Measurements from ENCODE around the gene THAP4. TPM values are rescaled to one million over a fixed set of nuclear protein-coding genes. Genes with fewer than 3 reads are reported as not detected.

THAP4 gene
- total RNA-seq, 1 experiment from 2014 or later: 94.8 TPM

DNA sequence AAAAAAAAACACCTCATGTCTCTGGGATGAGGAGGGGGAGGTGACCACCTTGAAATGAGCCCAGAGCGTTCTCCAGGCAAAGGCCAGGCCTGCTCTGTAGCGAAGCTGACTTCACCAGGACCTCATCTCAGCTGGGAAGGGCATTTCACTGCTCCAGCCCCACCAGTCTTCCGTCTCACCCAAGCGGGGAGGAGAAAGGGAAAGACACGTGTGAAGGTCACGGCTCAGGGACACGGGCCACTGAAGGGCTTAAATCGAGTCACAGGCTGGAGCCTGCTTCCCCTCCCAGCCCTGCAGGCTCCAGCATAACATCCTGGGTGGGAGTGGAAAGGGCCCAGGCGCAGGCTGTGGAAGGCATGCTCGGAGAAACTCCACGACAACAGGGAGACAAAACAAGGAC is 18.1 kb downstream of the THAP4 start:
- POLR2A ChIA-PET (ENCODE audit: unreplicated experiment): no interaction called here
- Histone ChIP-seq H3K9me2 (ENCODE audit: insufficient read depth) (no peaks in the 10 kb centered on the region), H3K4me1 (replicated peaks; ENCODE audit: insufficient read depth) (no peaks in the 10 kb centered on the region), H2AFZ (no peak overlapping the region), H3K36me3 (ENCODE audit: low read depth) (0 out of 2 replicates have a peak, but pooled peaks cover 7% of the 10 kb centered on the region), H3K27me3 (ENCODE audit: insufficient read depth, low read depth) (no peaks in the 10 kb centered on the region), H3K79me2 (ENCODE audit: low read depth) (peaks cover 55% of the 10 kb centered on the region), H4K20me1 (ENCODE audit: insufficient read depth) (peaks cover 35% of the 10 kb centered on the region; the same call in 1 of the 2 replicates), H3K9me3 (ENCODE audit: insufficient read depth, low read depth) (no peaks in the 10 kb centered on the region), H3K4me2 (no peak overlapping the region), H3K4me3 (no peak overlapping the region), H3K27ac (no peak overlapping the region), H3F3A (ENCODE audit: insufficient read depth, low read depth) (peaks cover 18% of the 10 kb centered on the region)
- no TSS peak for BruUV-seq (replicated peaks)
- CTCF ChIA-PET: no interaction called here
- intact Hi-C loops (cut with micrococcal nuclease; ENCODE audit: unreplicated experiment): no loop called here
- DNase-seq: no peak
- TF ChIP-seq, protein P1, sequence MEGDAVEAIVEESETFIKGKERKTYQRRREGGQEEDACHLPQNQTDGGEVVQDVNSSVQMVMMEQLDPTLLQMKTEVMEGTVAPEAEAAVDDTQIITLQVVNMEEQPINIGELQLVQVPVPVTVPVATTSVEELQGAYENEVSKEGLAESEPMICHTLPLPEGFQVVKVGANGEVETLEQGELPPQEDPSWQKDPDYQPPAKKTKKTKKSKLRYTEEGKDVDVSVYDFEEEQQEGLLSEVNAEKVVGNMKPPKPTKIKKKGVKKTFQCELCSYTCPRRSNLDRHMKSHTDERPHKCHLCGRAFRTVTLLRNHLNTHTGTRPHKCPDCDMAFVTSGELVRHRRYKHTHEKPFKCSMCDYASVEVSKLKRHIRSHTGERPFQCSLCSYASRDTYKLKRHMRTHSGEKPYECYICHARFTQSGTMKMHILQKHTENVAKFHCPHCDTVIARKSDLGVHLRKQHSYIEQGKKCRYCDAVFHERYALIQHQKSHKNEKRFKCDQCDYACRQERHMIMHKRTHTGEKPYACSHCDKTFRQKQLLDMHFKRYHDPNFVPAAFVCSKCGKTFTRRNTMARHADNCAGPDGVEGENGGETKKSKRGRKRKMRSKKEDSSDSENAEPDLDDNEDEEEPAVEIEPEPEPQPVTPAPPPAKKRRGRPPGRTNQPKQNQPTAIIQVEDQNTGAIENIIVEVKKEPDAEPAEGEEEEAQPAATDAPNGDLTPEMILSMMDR (conservative IDR thresholded peaks at IDR 0.05): no peak
- no peak for TF ChIP-seq EZH2 (IDR thresholded peaks at IDR 0.05; ENCODE audit: low read depth)

DNA sequence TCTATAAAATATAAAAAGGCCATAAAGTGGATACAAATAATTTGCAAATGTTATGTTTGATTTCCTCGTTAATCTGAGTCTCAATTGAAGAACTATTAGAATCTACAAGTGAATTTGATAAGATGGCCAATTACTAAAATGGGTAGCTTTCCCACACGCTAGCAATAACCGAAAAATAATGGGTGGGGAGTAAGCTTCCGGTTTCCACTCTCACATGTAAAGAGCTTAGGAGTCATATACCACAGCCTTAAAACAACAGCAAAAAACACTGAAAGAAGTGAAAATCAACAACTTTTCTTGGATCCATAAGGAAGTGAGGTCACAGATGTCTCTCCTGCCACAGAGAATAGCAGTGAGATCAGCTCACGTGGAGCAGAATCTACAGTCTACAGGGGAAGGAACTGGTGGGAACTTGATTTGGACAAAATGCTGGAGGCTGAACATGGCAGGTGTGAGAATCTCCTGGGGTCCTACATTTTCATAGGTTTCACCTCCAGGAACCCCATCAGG is 18.6 kb downstream of the THAP4 start:
- no TSS peak for BruUV-seq (replicated peaks)

DNA sequence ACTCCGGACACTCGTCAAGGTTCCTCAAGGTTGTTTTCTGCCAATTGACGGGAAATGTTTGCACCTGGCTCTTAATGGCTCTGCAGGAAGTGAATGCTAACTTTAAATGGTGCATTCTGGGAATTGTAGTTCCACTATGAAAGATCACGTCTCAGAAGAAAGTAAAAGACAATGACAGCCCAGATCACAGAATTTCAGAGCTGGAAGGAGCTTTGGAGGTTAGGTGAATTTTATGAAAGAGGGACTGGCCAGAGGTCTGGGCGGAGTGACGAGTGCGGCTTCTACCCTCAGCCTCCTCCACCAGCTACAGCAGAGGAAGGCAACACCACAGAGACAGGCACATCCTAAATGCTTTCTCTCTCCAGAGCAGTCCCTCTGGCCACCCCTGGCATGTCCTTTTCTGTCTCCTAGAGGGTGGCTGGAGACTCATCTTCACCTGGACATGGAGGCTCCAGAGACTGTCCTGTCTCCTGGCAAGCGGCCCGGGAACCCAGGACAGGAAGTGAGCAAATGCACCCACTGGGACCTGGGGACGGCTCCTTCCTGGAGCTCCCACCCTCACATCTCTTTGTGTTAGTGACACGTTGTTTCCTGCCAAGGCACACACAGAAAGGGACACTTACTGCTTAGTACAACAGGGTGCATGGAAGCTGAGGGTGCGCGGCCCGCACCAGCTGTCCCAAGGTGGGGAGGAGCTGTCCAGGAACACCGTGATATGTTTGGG is 19.4 kb downstream of the THAP4 start:
- no peak overlapping the region for H2AFZ ChIP-seq
- no peak for DNase-seq
- H3K9me2 ChIP-seq (ENCODE audit: insufficient read depth): no peaks in the 10 kb centered on the region
- H3K4me3 ChIP-seq: no peak overlapping the region
- H3K27me3 ChIP-seq (ENCODE audit: insufficient read depth, low read depth): no peaks in the 10 kb centered on the region
- H3K9me3 ChIP-seq (ENCODE audit: insufficient read depth, low read depth): no peaks in the 10 kb centered on the region
- CTCF ChIA-PET: no interaction called here
- intact Hi-C loops (cut with micrococcal nuclease; ENCODE audit: unreplicated experiment): no loop called here
- H4K20me1 ChIP-seq (ENCODE audit: insufficient read depth): peaks cover 42% of the 10 kb centered on the region; the same call in 1 of the 2 replicates
- BruUV-seq (replicated peaks): no TSS peak
- H3K79me2 ChIP-seq (ENCODE audit: low read depth): peaks cover 46% of the 10 kb centered on the region
- POLR2A ChIA-PET (ENCODE audit: unreplicated experiment): no interaction called here
- H3F3A ChIP-seq (ENCODE audit: insufficient read depth, low read depth): peaks cover 18% of the 10 kb centered on the region
- TF ChIP-seq, protein P1 (conservative IDR thresholded peaks at IDR 0.05): no peak
- TF ChIP-seq EZH2 (IDR thresholded peaks at IDR 0.05; ENCODE audit: low read depth): no peak
- no peak overlapping the region for H3K4me2 ChIP-seq
- no peak overlapping the region for H3K27ac ChIP-seq
- H3K4me1 ChIP-seq (replicated peaks; ENCODE audit: insufficient read depth): no peaks in the 10 kb centered on the region
- 0 out of 2 replicates have a peak, but pooled peaks cover 7% of the 10 kb centered on the region for H3K36me3 ChIP-seq (ENCODE audit: low read depth)

More for the DNA sequence above, 18.6 kb downstream of the THAP4 start:
- Histone ChIP-seq H3K4me3 (no peak overlapping the region), H3K9me2 (ENCODE audit: insufficient read depth) (no peaks in the 10 kb centered on the region), H3K4me1 (replicated peaks; ENCODE audit: insufficient read depth) (no peaks in the 10 kb centered on the region), H3F3A (ENCODE audit: insufficient read depth, low read depth) (peaks cover 18% of the 10 kb centered on the region), H3K27ac (no peak overlapping the region), H3K27me3 (ENCODE audit: insufficient read depth, low read depth) (no peaks in the 10 kb centered on the region), H3K79me2 (ENCODE audit: low read depth) (peaks cover 52% of the 10 kb centered on the region), H3K4me2 (no peak overlapping the region), H3K9me3 (ENCODE audit: insufficient read depth, low read depth) (no peaks in the 10 kb centered on the region), H3K36me3 (ENCODE audit: low read depth) (0 out of 2 replicates have a peak, but pooled peaks cover 7% of the 10 kb centered on the region), H4K20me1 (ENCODE audit: insufficient read depth) (peaks cover 36% of the 10 kb centered on the region; the same call in 1 of the 2 replicates), H2AFZ (no peak overlapping the region)
- ChIA-PET CTCF (no interaction called here), POLR2A (ENCODE audit: unreplicated experiment) (no interaction called here)
- DNase-seq: no peak
- TF ChIP-seq, protein P1 (conservative IDR thresholded peaks at IDR 0.05): no peak
- TF ChIP-seq EZH2 (IDR thresholded peaks at IDR 0.05; ENCODE audit: low read depth): no peak
- intact Hi-C loops (cut with micrococcal nuclease; ENCODE audit: unreplicated experiment): no loop called here

All from PC-9 (cell line).